ENCODE results near the gene DMC1. TPM values are rescaled to one million over a fixed set of nuclear protein-coding genes. Genes with fewer than 3 reads are reported as not detected.
A peak's percentile ranks its signal among the peaks of the same experiment; 100 is the strongest.

DMC1 gene
- total RNA-seq, 3 donors from 2014 or later: 1.6 to 3.3 (median 2.9) TPM

GRCh38 chr22:38613588-38613987 lies 43.6 kb upstream of the DMC1 start:
- no peaks in the 10 kb centered on the region for H3K4me1 ChIP-seq
- intact Hi-C loops (cut with DNase I; ENCODE audit: low total_unique reads): no loop called here
- no peaks in the 10 kb centered on the region for H3K27me3 ChIP-seq
- no peak for TF ChIP-seq CTCF (IDR thresholded peaks at IDR 0.05)
- no peak for TF ChIP-seq POLR2AphosphoS5 (IDR thresholded peaks at IDR 0.05)
- no peak for TF ChIP-seq POLR2A (IDR thresholded peaks at IDR 0.05)
- H3K27ac ChIP-seq: no peak overlapping the region
- no peak overlapping the region for H3K4me3 ChIP-seq
- H3K9me3 ChIP-seq: peaks cover 0 to 7% of the 10 kb centered on the region in 2 donors
- DNase-seq (ENCODE audit: low spot score in 2 of 2): no peak
- H3K36me3 ChIP-seq: no peaks in the 10 kb centered on the region

- H3K27ac ChIP-seq: peak overlapping the region in 1 of 2 donors; percentile 21
- no peak for TF ChIP-seq CTCF (IDR thresholded peaks at IDR 0.05)
- TF ChIP-seq POLR2A (IDR thresholded peaks at IDR 0.05): no peak
- no peak for TF ChIP-seq POLR2AphosphoS5 (IDR thresholded peaks at IDR 0.05)
- H3K27me3 ChIP-seq: no peaks in the 10 kb centered on the region
- DNase-seq (ENCODE audit: low spot score in 2 of 2): peak in 1 of 2 donors; percentile 65
- H3K9me3 ChIP-seq: no peaks in the 10 kb centered on the region
- intact Hi-C loops (cut with DNase I; ENCODE audit: low total_unique reads): no loop called here
- H3K4me3 ChIP-seq: no peak overlapping the region
- no peaks in the 10 kb centered on the region for H3K4me1 ChIP-seq
- no peaks in the 10 kb centered on the region for H3K36me3 ChIP-seq
These were observed 42.4 kb upstream of the DMC1 start for GRCh38 chr22:38612217-38613006.

- Histone ChIP-seq H3K27ac (no peak overlapping the region), H3K36me3 (no peaks in the 10 kb centered on the region), H3K27me3 (no peaks in the 10 kb centered on the region), H3K4me3 (no peak overlapping the region), H3K9me3 (no peaks in the 10 kb centered on the region), H3K4me1 (no peaks in the 10 kb centered on the region)
- TF ChIP-seq POLR2A (IDR thresholded peaks at IDR 0.05) (no peak), CTCF (IDR thresholded peaks at IDR 0.05) (no peak), POLR2AphosphoS5 (IDR thresholded peaks at IDR 0.05) (no peak)
- no peak for DNase-seq (ENCODE audit: low spot score in 2 of 2)
- intact Hi-C loops (cut with DNase I; ENCODE audit: low total_unique reads): no loop called here
These were observed 41.6 kb upstream of the DMC1 start for GRCh38 chr22:38611559-38611958.

- TF ChIP-seq POLR2A (IDR thresholded peaks at IDR 0.05): no peak
- no peak for TF ChIP-seq CTCF (IDR thresholded peaks at IDR 0.05)
- TF ChIP-seq POLR2AphosphoS5 (IDR thresholded peaks at IDR 0.05): no peak
- H3K36me3 ChIP-seq: no peaks in the 10 kb centered on the region
- H3K27ac ChIP-seq: no peak overlapping the region
- DNase-seq (ENCODE audit: low spot score in 2 of 2): no peak
- no peaks in the 10 kb centered on the region for H3K4me1 ChIP-seq
- intact Hi-C loops (cut with DNase I; ENCODE audit: low total_unique reads): no loop called here
- H3K4me3 ChIP-seq: no peak overlapping the region
- no peaks in the 10 kb centered on the region for H3K9me3 ChIP-seq
- H3K27me3 ChIP-seq: no peaks in the 10 kb centered on the region
These were observed 40.3 kb upstream of the DMC1 start for GRCh38 chr22:38610234-38610633.

GRCh38 chr22:38608992-38609750 lies 39.2 kb upstream of the DMC1 start:
- intact Hi-C loops (cut with DNase I; ENCODE audit: low total_unique reads): no loop called here
- TF ChIP-seq POLR2A (IDR thresholded peaks at IDR 0.05) (no peak), POLR2AphosphoS5 (IDR thresholded peaks at IDR 0.05) (no peak), CTCF (IDR thresholded peaks at IDR 0.05) (no peak)
- Histone ChIP-seq H3K36me3 (no peaks in the 10 kb centered on the region), H3K27me3 (no peaks in the 10 kb centered on the region), H3K27ac (no peak overlapping the region), H3K4me3 (no peak overlapping the region), H3K9me3 (no peaks in the 10 kb centered on the region), H3K4me1 (no peaks in the 10 kb centered on the region)
- no peak for DNase-seq (ENCODE audit: low spot score in 2 of 2)

All from breast epithelium (tissue), 4 donors.